ENCODE results near the gene SDF2L1.

The SDF2L1 gene

GRCh38 chr22:21634844-21635243 is 7.3 kb upstream of the SDF2L1 start (continued):
- TF ChIP-seq TSHZ2 (CRISPR knock-in tag; IDR thresholded peaks at IDR 0.05) = no peak
- no peak for TF ChIP-seq TOX (CRISPR knock-in tag; IDR thresholded peaks at IDR 0.05; ENCODE audit: borderline replicate concordance)
- no peak for TF ChIP-seq ZNF8 (CRISPR knock-in tag; IDR thresholded peaks at IDR 0.05)
- no peak for TF ChIP-seq BACH2 (CRISPR knock-in tag; IDR thresholded peaks at IDR 0.05; ENCODE audit: borderline replicate concordance)
- no peak for TF ChIP-seq RARB (CRISPR knock-in tag; IDR thresholded peaks at IDR 0.05)
- TF ChIP-seq ZFP3 (CRISPR knock-in tag; IDR thresholded peaks at IDR 0.05) = no peak

GRCh38 chr22:21635771-21636510 is 6.2 kb upstream of the SDF2L1 start:
- TF ChIP-seq POU6F1 (CRISPR knock-in tag; IDR thresholded peaks at IDR 0.05; ENCODE audit: borderline replicate concordance, low read depth) = no peak
- TF ChIP-seq OSR1 (CRISPR knock-in tag; IDR thresholded peaks at IDR 0.05) = no peak
- no peak for TF ChIP-seq ZNF8 (CRISPR knock-in tag; IDR thresholded peaks at IDR 0.05)
- TF ChIP-seq ZC3H10 (CRISPR knock-in tag; IDR thresholded peaks at IDR 0.05) = no peak
- TF ChIP-seq CREB5 (CRISPR knock-in tag; IDR thresholded peaks at IDR 0.05; ENCODE audit: low read depth) = no peak
- TF ChIP-seq ISL1 (CRISPR knock-in tag; IDR thresholded peaks at IDR 0.05) = no peak
- no peak for TF ChIP-seq TOX (CRISPR knock-in tag; IDR thresholded peaks at IDR 0.05; ENCODE audit: borderline replicate concordance)
- TF ChIP-seq ESRRG (CRISPR knock-in tag; IDR thresholded peaks at IDR 0.05) = no peak
- no peak for TF ChIP-seq SNAI2 (CRISPR knock-in tag; IDR thresholded peaks at IDR 0.05)
- TF ChIP-seq ZFP3 (CRISPR knock-in tag; IDR thresholded peaks at IDR 0.05) = no peak
- no peak for TF ChIP-seq BACH2 (CRISPR knock-in tag; IDR thresholded peaks at IDR 0.05; ENCODE audit: borderline replicate concordance)
- no peak for TF ChIP-seq ZNF70 (CRISPR knock-in tag; IDR thresholded peaks at IDR 0.05)
- no peak for ATAC-seq

GRCh38 chr22:21636629-21637218 is 5.4 kb upstream of the SDF2L1 start:
- TF ChIP-seq ESRRG (CRISPR knock-in tag; IDR thresholded peaks at IDR 0.05) (no peak), BACH2 (CRISPR knock-in tag; IDR thresholded peaks at IDR 0.05; ENCODE audit: borderline replicate concordance) (no peak), ISL1 (CRISPR knock-in tag; IDR thresholded peaks at IDR 0.05) (no peak), TSHZ2 (CRISPR knock-in tag; IDR thresholded peaks at IDR 0.05) (no peak), PPARA (CRISPR knock-in tag; IDR thresholded peaks at IDR 0.05; ENCODE audit: borderline replicate concordance) (no peak), ZFP30 (CRISPR knock-in tag; IDR thresholded peaks at IDR 0.05) (no peak), TOX (CRISPR knock-in tag; IDR thresholded peaks at IDR 0.05; ENCODE audit: borderline replicate concordance) (no peak), ZNF8 (CRISPR knock-in tag; IDR thresholded peaks at IDR 0.05) (no peak), ZNF565 (CRISPR knock-in tag; conservative IDR thresholded peaks at IDR 0.05; ENCODE audit: low read depth) (no peak), ZFP3 (CRISPR knock-in tag; IDR thresholded peaks at IDR 0.05) (no peak), POU6F1 (CRISPR knock-in tag; IDR thresholded peaks at IDR 0.05; ENCODE audit: borderline replicate concordance, low read depth) (no peak), CSRNP3 (CRISPR knock-in tag; IDR thresholded peaks at IDR 0.05) (no peak), SNAI2 (CRISPR knock-in tag; IDR thresholded peaks at IDR 0.05) (no peak), ZC3H10 (CRISPR knock-in tag; IDR thresholded peaks at IDR 0.05) (no peak), GLIS3 (CRISPR knock-in tag; IDR thresholded peaks at IDR 0.05) (no peak), ZNF70 (CRISPR knock-in tag; IDR thresholded peaks at IDR 0.05) (no peak), ARNTL (CRISPR knock-in tag; IDR thresholded peaks at IDR 0.05; ENCODE audit: borderline replicate concordance, low read depth) (no peak), OSR1 (CRISPR knock-in tag; IDR thresholded peaks at IDR 0.05) (no peak), PATZ1 (CRISPR knock-in tag; IDR thresholded peaks at IDR 0.05; ENCODE audit: borderline replicate concordance) (no peak)
- ATAC-seq = no peak
